ENCODE results near the gene MACROD2. TPM values are rescaled to one million over a fixed set of nuclear protein-coding genes. Genes with fewer than 3 reads are reported as not detected.
"Not testable (repeated sequence)": the region's sequence is repeated elsewhere in the genome, so short reads cannot be mapped to it uniquely, and the experiment has no call there.

Gene MACROD2
- total RNA-seq, 1 donor from 2014 or later = 17.6 TPM

DNA sequence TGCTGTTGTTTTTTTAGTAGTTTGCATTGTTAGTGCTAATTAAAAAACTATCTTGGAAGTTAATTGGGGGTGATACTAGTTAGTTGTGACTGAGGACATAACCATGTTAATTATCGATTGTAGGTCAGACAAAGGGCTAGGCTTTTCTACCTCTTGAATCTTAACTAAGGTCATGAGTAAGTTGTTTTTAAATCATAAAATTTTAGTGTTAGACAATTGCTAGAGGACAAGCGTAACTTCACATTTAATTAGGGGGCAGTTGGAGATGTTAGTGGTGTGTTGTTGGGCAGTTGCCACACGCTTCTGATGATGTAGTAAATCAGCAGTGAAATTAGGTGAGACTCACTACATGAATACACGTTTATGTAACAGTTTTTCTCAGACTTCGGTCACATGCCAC lies 961.2 kb downstream of the MACROD2 start:
- no peak for DNase-seq

DNA sequence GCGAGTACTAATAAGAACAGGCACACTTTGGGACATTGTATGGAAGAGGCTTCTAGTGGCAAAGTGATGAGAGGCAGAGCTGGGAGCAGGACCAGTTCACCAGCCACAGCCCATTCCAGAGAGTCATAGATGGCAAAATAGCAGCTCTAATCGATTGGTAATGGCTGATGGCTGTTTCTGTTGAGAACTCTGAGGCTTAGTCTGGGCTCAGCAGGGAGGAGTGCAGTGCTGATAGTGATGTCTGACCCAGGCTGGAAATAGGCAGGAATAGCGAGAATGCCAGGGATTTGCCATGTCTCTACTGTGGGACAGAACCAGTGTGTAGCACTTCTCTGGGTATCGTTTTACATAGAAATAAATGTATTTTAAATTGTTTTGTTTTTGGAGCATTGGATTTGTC lies 962.1 kb downstream of the MACROD2 start:
- no peak for DNase-seq

DNA sequence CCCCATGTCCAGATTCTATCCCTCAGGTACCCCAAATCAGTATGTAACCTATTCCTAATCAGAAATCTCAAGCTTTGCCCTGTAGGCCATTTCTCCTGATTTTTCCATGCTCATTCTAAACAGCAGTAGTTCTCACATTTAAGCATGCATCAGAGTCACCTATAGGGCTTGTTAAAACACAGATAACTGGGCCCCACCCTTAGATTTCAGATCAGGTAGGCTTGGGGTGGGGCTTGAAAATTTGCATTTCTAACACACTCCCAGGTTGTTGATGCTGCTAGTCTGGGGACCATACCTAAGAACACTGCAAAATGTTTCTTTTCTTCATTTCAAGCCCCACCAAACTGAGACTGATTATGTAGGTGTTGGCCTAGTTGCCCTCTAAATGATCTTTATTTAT lies 963.3 kb downstream of the MACROD2 start:
- no peak for DNase-seq

DNA sequence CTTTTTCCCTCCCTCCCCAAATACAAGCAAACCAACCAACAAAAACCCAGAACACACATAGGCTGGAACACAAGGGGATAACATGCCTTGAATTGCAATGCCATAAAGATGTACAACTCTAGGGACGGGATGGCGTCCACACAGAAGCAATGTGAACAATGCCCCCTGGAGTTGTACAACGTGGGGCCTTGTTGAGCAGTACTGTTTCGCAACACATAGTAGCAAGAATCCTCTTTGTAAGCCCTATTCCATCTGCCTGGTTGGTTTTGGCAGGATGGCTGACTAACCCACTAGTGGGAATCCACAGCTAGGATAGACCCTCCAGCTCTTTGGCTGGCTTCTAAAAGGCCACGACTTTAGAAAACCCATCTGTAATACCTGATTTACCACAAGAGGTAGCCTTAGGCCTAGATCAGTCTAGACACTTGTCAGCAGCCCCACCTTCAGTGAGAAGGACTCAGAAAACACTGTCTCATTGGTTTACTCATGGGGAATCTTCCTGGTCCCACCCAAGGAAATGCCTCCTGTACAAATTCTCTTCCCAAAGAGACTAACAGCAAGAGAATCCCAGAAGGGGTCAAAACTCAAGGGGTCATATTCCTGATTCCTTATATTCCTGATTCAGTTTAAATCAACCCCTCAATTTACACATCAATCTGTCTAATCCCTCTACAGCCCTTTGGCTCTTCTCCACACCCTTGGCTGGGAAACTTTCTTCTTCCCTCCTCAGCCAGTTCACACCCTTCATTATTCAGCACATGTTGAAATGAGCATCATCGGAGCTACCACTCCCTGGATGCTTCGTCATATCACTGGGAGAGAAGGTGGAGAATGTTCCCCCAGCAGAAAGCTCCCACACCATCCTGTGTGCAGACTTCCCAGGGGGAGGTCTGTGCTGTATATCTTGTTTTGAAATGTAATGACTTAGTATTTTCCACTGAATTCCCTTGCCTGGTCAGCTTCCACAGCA lies 964.5 kb downstream of the MACROD2 start:
- DNase-seq = no peak

DNA sequence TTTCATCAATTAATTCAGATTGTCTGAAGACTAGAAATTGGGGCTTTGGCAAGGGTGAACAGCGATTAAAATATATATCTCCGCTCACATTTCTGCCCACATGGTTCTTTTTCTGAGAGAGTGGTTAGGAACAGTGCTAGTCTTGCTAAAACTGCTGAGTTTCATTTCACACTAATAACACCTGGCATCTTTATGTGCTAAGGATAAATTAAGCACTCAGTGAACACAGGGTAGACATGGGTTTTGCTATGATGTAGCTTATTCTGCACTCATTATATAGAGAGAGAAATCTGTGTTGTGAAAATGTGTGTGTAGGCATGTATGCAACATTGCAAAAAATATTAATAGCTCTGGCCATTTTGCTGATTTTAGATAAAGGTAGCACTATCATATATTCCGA lies 965.5 kb downstream of the MACROD2 start:
- DNase-seq = no peak

DNA sequence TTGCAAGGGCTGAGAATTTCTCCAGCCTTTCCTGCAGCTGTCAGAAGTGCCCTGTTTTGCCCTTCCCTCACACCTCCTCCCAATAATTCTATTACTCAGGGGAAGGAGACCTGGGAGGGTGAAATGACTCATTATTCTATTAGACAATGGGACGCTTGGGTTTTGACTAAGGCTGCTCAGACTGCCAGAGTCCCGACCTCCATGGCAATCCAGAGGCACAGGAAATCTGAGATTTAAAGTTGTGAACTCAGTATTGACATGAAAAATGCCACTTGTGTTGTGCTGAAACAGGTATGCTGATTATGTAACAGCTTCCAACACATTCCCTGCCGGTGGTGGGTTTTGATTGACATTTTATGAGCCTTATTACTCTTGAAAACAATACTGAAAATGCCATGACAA lies 967.9 kb downstream of the MACROD2 start:
- no peak for DNase-seq

DNA sequence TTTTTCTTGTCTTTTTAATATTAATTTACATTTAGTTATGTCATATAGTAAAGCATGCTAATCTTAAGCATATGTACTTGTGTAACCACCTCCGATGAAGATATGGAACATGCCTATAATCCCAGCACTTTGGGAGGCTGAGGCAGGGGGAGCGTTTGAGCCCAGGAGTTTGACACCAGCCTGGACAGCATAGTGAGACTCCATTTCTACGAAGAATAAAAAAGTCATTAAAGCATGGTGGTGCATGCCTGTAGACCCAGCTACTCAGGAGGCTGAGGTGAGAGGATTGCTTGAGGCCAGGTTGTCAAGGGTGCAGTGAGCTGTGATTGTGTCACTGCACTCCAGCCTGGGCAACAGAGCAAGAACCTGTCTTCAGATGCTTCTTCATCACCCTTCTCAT lies 970.9 kb downstream of the MACROD2 start:
- DNase-seq = no peak

DNA sequence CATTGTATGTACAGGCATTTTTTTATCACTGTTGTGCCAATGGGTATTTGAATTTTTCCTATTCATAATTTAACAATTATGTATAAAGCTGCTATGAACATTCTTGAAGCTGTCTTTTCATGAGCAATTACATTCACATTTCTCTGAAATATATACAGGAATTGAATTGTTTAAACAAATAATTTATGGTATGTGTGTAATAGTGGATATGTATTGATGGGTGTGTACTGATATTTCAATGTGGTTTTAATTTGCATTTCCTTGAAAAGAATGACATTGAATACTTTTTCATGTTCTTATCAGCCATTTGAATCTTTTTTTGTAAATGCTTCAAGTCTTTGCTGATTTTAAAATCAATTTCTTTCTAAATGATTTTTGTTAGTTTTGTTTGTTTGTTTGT lies 971.5 kb downstream of the MACROD2 start:
- no peak for DNase-seq

DNA sequence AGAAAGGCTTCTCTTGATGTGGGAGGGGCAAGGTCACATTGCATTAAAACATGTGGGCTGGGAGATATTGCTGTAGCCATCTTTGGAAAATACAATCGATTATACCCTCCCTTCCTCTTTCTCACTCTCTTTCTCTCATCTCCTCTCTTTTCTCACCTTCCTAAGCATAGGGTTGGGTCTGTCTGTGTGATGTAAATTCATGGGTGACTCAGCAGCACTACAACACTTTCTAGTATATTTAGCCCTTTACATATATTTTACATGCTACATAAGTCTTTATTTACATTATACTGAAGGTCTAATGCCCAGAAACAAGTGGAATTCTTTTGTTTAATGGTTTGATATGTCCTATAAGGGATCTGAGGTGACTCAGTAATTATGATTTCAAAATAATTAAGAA lies 976.9 kb downstream of the MACROD2 start:
- DNase-seq = no peak

DNA sequence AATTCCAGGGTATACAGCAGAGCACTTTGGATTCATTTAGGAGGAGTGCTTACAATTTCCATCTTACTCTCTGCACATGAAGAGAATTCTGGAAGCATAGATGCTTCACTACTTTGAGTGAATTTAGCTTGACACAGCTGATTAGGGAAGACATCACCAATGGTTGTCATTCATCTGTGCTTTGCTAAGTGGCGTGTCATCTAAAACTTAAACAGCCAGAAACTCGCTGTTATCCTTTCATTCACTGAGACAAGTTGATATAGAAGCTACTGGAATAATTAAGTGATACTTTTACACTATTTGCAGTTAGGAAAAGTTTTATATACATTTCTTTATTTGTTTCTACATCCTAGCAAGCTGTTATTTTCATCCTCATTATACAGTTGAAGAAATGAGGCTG lies 977.4 kb downstream of the MACROD2 start:
- DNase-seq = no peak

DNA sequence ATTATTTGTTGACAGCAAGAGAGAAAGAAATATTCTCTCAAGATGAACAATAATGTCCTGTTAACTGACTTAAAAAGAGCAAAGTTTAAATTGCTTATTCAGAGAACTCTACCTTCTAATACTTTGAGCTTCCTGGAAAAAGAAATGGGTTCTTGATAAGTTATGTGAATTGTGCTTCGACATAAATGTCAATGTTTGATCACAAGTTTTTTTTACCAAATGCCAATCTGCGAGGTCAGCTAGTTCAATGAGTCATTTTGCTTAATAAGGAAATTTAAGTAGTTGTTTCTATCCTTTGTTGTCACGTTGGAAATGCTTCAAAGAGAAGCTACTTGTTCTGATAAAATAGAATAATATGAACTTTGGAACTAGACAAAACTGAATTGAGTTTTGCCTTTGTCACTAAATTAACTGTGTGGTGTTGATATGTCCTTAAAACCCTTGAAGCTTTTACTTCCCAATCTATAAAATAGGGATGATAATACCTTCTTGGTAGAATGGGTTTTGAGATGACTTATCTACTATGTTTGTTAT lies 984.2 kb downstream of the MACROD2 start:
- DNase-seq = no peak

DNA sequence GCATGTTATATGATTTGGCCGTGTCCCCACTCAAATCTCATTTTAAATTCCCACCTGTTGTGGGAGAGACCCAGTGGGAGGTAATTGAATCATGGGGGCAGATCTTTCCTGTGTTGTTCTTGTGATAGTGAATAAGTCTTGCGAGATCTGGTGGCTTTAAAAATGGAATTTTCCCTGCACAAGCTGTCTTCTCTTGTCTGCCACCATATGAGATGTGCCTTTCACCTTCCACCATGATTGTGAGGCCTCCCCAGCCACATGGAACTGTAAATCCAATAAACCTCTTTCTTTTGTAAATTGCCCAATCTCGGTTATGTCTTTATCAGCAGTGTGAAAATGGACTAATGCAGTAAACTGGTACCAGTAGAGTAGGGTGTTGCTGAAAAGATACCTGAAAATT lies 986.2 kb downstream of the MACROD2 start:
- not testable (repeated sequence) for DNase-seq

DNA sequence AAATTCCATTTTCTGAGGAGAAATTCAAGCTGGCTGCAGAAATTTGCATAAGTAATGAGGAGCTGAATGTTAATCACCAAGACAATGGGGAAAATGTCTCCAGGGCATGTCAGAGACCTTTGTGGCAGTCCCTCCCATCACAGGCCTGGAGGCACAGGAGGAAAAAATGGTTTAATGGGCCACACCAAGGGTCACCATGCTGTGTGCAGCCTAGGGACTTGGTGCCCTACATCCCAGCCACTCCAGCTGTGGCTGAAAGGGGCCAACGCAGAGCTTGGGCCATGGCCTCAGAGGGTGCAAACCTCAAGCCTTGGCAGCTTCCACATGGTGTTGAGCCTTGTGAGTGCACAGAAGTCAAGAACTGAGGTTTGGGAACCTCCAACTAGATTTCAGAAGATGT lies 987.0 kb downstream of the MACROD2 start:
- not testable (repeated sequence) for DNase-seq

DNA sequence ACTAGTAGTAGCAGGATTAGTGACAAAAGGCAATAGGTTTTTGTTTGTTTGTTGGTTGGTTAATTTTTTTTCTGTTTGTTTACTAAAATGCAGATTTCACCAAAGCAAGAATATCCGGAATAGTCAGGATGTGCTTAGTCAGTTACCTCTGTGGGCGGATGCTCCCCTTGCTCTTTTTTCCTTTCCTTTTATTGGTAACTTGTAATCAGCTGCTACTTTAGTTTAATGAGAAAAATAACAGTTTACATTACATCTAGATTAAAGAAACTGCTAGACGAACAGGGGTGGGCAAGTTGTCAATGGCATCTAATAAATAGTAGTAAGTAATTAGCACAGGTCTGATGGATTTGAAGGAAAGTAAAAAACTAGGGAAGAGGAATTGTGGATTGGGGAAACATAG lies 989.0 kb downstream of the MACROD2 start:
- DNase-seq = no peak

DNA sequence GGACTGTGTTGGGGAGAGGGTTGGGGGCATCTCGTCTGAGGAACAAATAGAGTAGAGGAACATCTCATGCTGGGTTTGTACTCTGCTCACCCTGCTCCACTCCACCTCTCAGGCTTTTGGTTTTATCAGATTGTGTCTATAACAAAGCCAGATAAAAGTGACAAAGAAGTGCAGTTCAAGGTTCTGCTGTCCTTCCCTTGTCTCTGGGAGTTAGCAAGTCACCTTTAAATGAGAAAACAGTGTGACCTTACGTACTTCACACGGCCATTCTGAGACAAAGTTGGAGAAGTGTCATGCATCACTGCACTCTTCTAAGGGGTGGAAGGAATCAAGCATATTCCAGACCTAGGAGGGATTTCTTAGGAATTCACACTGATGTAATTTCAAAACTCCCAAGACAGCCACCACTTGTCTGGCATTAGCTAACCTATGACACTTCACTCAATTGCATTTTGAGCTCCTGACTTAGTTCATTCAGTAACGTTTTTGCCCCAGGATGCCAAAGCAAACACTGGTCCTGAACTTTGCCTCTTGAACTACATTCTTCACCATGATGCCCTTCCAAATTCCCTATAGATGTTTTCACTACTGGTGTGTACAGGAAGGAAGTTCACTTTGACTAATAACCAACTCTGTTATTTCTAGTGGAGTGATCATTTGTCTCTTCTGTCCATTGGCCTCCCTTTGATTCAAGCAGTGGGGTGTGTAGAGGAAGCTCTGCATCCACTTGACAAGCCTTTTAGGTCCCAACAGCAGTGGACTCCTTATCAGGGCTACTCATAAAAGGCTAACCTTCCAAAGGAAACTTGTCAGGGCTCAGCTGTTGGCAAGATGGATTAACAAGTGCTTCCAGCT lies 989.7 kb downstream of the MACROD2 start:
- no peak for DNase-seq

DNA sequence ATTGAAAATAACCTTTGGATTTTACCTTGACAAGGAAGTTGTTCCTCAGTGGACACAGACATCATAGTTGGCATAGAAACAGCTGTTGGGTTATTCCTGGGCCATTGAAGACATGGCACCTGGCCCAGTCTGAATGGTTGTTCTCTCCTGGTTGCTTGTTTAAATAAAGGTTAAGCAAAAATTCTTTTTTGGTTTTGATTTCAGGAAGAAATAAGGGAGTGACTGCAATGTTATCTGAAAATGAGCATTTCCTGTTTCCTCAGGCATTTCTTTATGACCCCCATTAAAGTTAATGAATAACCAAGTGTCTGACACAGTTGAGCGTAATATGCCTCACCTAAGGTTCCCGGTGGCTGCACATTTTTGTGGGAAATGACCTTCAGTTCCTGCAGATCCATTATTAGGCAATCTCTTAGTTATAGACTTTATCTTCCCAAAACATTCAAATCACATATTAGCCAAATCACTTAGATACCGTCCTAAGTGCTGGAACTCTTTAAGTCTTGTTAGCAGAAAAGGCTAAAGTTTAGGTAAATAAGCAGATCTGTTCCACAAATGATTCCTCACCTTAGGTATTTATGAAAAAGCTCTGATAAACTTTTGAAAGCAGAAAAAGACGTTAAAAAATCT lies 990.8 kb downstream of the MACROD2 start:
- DNase-seq = no peak

DNA sequence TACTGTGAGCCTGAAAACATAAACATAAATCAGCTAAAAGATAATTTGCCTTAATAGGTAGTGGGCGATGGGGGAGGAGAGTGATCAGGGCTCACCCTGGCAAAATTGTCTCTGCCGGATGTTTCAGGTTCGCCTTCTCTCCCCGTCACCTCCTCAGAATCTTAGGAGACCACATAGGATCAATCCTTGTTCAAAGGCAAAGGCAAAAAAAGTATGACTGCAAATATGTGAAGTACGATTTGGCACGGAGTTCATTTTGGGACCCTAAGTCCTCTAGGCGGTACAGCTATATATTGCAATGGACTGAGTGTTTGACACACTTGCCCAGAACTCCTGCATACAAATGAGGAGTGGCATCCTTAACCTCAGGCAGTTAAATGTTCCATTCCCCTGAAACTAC lies 991.3 kb downstream of the MACROD2 start:
- no peak for DNase-seq

DNA sequence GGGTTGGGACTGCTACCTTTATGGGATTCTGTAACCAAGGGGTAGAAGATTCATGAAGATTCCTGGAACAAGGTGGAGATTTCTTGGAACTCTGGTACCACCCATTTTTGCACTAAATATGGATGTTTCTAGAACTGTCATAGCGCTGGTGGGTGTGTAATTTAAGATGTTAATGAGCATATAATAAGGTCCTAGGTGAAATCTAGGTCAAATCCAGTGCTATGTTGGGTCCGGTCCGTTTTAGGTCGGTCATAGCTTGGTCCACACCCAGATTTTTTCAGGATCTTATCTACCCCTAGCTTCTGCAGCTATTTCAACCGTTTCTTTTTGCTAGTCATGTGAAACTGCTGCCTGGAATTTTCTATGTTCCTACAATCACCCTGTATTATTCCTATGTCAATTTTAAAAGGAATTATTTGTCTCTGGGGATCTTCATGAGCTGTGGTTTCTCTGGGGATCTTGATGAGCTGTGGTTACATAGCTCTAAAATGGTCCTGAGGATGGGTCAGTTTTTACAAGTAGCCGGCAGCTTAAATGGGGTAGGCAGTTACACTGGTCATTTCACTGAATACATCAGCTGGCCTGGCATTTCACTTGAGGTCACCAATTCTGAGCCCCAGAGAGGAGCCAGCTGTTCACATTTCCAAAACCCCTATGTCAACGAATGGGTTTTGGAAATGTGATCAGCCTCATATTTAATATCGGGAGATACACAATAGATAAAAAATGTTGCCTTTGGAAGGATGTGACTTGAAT lies 994.4 kb downstream of the MACROD2 start:
- no peak for DNase-seq

DNA sequence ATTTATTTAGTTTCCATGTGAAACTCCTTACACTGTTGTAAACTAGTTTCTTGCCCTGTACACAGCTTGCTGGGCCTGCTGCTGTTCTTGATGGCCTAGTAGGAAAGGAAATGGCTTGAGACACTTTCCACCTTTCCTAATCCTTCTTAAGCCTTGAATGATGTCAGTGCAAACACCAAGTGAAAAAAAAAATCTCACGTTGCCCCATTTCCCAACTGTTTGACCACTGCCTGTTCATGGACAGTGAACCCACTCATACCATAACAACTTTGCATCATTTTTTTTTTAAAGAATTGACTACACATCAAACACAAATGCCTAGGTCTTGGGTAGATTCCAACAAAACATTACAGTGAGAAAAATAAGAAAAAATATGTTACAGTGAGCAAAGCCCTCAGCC lies 995.7 kb downstream of the MACROD2 start:
- no peak for DNase-seq

DNA sequence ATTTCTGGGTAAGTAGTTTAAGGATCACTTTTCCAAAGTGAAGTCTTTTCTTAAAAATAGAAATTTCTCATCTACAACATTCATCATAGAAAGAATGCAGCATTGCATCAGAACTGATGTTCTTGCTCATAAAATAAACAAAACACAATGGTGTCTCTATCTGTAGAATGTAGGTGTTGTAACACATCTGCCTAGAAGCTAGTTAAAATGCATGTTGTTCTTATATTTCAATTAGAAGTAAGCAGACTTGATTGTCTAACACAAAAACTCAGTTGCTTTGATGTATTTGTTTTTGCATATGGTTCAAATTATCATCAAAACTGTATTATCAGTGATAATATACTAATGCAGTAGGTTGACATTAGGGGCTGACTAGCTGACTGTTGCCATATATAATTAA lies 996.8 kb downstream of the MACROD2 start:
- no peak for DNase-seq

DNA sequence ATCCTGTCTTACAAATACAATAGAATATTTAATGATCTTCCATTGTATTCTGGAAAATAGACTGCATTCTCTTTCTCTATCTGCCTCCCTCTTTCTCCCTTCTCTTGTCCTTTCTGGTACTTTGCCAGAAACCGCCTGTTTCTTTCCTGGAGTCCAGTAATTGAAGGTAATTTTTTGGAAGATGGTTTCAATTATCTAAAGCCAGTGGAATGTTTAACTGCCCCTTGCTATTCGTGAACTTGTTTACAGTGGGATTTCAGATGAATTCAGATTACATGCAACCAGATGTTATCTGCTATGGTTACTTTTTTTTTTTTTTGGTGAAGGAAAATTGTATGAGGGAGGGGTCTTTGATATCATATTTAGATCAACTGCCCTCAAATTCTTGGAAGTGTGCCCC lies 997.6 kb downstream of the MACROD2 start:
- DNase-seq = no peak
